GM12865 (cell line): Measurements from ENCODE around the gene FAM53B.
A peak's percentile ranks its signal among the peaks of the same experiment; 100 is the strongest.

Experiments
- DNase-seq: peaks from one replicate; pipeline ENCODE4 v3.0.0; 2010; ENCODE audit warnings: low read depth
- H3K4me3 ChIP-seq: 2 replicates; pipeline ENCODE4 v1.5.1; 2011; ENCODE audit warnings: mild to moderate bottlenecking, low read depth, low read length, control low read depth
- CTCF ChIP-seq: IDR thresholded peaks from 2 replicates; pipeline ENCODE4 v1.5.1; 2011; ENCODE audit warnings: low read length, control low read depth, low read depth, inconsistent platforms; ENCODE audit not compliant: insufficient read depth; ENCODE audit errors: missing control alignments

FAM53B gene

DNA sequence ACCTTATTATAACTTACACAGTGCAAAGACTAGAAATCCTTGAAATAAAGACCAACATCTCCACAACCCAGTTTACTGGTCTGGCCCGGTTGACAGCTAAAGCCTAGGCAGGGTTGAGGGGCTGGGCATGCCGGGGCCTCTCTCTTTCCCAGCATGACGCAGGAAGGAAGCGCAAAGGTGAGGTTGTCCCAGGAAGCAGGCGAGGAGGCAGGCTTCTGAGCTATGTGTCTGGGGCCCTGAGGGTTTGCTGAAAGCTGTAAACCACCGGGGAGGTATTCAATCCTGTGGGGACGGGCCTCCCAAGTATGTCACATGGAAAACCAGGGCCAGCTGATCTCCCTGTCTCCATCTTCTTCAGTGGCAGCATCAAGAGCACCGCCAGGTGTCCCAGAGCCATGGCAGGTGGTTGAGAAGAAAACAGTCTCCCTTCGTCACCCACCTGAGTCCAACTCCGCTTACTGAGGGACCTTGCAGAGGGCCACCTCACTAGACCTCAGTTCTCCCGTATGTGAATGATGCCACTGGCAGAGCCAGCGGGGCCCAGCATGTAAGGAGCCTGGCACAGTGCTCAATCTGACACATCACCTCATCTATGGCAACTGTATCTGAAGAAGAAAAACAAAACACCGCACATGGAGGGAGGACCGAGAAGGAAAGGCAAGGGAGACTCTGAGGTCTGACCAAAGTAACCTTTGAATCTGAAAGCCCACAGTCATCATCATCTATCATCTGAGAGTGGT is 49.5 kb downstream of the FAM53B start:
- TF ChIP-seq CTCF: no peak
- no peak for DNase-seq
- no peak overlapping the region for H3K4me3 ChIP-seq

DNA sequence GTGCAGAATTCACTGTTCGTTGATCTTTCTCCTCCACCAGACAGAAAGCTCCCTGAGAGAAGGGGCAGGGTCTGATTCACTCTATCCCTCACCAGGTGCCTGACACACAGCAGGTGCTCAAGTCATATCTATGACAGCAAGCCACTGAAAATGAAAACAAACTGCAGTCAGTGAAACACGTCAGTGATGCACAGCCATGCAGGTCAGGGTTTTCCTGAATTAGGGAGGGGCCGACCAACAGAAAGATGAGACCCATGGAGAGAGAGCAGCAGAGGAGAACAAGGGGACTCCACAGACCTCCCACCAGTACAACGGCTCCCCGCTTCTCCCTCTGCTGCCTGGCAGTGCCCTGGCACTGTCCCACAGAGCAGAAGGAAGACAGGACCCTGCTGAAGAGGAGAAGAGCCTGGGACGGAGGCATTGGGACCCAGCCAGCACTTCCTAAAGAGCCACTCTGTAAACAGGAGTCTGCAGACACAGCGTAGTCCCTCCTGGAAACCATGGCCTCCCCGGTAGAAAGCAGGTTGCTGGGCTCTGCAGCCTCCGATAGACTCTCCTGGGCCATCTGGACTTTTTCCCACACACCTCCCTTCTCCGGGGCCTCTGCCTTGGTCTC is 50.3 kb downstream of the FAM53B start:
- TF ChIP-seq CTCF: no peak
- DNase-seq: peak; percentile 54
- H3K4me3 ChIP-seq: no peak overlapping the region

DNA sequence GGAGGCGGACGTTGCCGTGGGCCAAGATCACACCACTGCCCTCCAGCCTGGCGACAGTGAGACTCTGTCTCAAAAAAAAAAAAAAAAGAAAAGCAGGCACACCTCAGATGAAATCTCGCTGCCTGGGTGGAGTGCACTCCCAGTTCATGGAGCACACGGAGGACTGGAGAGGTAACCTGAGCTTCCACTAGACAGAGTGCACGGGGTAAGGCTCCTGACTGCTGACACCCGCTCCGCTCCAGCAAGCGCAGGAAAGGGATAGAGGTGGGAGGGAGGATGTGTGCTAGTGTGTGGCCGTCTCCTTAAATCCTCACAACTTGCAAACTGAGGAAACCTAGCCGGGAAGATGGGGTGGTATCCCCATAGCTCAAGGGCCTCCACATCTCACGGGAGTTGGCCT is 50.8 kb downstream of the FAM53B start:
- TF ChIP-seq CTCF: no peak
- no peak overlapping the region for H3K4me3 ChIP-seq
- DNase-seq: no peak

GRCh38 chr10:124692100-124692446 is 52.1 kb downstream of the FAM53B start:
- no peak for TF ChIP-seq CTCF
- no peak overlapping the region for H3K4me3 ChIP-seq
- no peak for DNase-seq

GRCh38 chr10:124691421-124692099 is 52.6 kb downstream of the FAM53B start:
- no peak for DNase-seq
- TF ChIP-seq CTCF: no peak
- H3K4me3 ChIP-seq: no peak overlapping the region

DNA sequence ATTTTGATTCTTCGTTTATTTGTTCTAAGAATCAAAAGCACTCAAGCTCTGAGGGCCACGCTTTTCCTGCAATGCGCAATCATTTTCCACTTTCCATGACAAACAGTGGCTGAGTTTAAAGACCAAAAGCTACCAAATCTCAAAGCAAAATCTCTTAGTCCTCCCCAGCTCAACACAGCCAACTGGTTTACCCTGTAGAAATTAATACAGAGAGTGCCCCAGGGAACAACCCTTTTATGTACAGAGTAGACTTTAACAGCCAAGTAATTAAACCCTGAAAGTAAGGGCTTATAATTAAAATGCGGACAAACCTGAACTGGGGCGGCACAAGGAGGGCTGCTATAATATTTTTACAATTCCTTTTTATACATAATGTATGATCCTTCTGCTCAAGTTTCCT is 53.2 kb downstream of the FAM53B start:
- no peak for TF ChIP-seq CTCF
- no peak overlapping the region for H3K4me3 ChIP-seq
- DNase-seq: no peak
